Erythroblast (primary cell): ENCODE results near the gene STK36.

ENCODE experiments used
- GATA1 ChIP-seq: IDR thresholded peaks from 2 replicates; pipeline ENCODE4 v1.6.1; 2011; ENCODE audit warnings: low read depth, mild to moderate bottlenecking, control low read depth, low read length, moderate library complexity
- POLR2A ChIP-seq: IDR thresholded peaks from 2 replicates; pipeline ENCODE4 v1.6.1; 2011; ENCODE audit warnings: mild to moderate bottlenecking, low read length

- TF ChIP-seq POLR2A (no peak), GATA1 (no peak)
These were observed 60.3 kb downstream of the STK36 start for GRCh38 chr2:218732052-218732760.
